Caco-2 (cell line): Measurements from ENCODE around the gene MTHFD1L. TPM values are rescaled to one million over a fixed set of nuclear protein-coding genes. Genes with fewer than 3 reads are reported as not detected.
A peak's percentile ranks its signal among the peaks of the same experiment; 100 is the strongest.

Experiments used
- BruUV-seq: library from RNA; stranded (reverse); fragments of 400-500 nt; replicated peaks from 2 replicates; lab custom pipeline; 2021; lab: Mats Ljungman, UMichigan
- CTCF ChIA-PET: fragments of 300-600 bp; sonication (Branson Sonifier 250); formaldehyde crosslinking; loops from one replicate; lab custom pipeline; 2022; ENCODE audit warnings: antibody characterized with exemption; lab: Charles Lee
- POLR2A ChIA-PET: fragments of 300-600 bp; sonication (Branson Sonifier 250); formaldehyde crosslinking; loops from one replicate; lab custom pipeline; 2022; ENCODE audit warnings: antibody characterized with exemption; lab: Charles Lee
- DNase-seq, 2 experiments: peaks; one replicate each; pipeline versions ENCODE4 v3.0.0 to v3.0.0-alpha.2; 2020 to 2022
- H3K27me3 ChIP-seq: replicated peaks from 2 replicates; pipeline ENCODE4 v1.6.0; 2011; ENCODE audit warnings: low read length; ENCODE audit not compliant: control insufficient read depth, insufficient read depth
- H3K36me3 ChIP-seq: 2 replicates; pipeline ENCODE4 v1.5.1; 2011; ENCODE audit warnings: low read length; ENCODE audit not compliant: control insufficient read depth, insufficient read depth
- H3K4me1 ChIP-seq: fragments of 250-450 bp; sonication (Bioruptor Pico); 2 replicates; pipeline ENCODE4 v1.5.1; 2020; ENCODE audit warnings: mild to moderate bottlenecking
- H3K4me3 ChIP-seq: 2 replicates; pipeline ENCODE4 v1.5.1; 2011; ENCODE audit warnings: low read depth, mild to moderate bottlenecking, control low read depth, low read length
- H3K9me3 ChIP-seq: fragments of 250-450 bp; sonication (Bioruptor Pico); 2 replicates; pipeline ENCODE4 v1.5.1; 2020; ENCODE audit warnings: mild to moderate bottlenecking, moderate library complexity
- H3K27ac Mint-ChIP-seq: one replicate; pipeline ENCODE4 v1.8.0; 2022; ENCODE audit warnings: mixed read lengths; ENCODE audit not compliant: unreplicated experiment
- H3K27me3 Mint-ChIP-seq: one replicate; pipeline ENCODE4 v1.8.0; 2022; ENCODE audit warnings: mixed read lengths; ENCODE audit not compliant: insufficient read depth, unreplicated experiment
- H3K36me3 Mint-ChIP-seq: one replicate; pipeline ENCODE4 v1.8.0; 2022; ENCODE audit warnings: mild to moderate bottlenecking, mixed read lengths; ENCODE audit not compliant: insufficient read depth, unreplicated experiment
- H3K4me1 Mint-ChIP-seq: one replicate; pipeline ENCODE4 v1.8.0; 2022; ENCODE audit warnings: low read depth, mixed read lengths; ENCODE audit not compliant: unreplicated experiment
- H3K4me3 Mint-ChIP-seq: one replicate; pipeline ENCODE4 v1.8.0; 2022; ENCODE audit warnings: mild to moderate bottlenecking, moderate library complexity, mixed read lengths; ENCODE audit not compliant: unreplicated experiment
- H3K9me3 Mint-ChIP-seq: one replicate; pipeline ENCODE4 v1.8.0; 2022; ENCODE audit warnings: mixed read lengths; ENCODE audit not compliant: unreplicated experiment
- CTCF ChIP-seq, 2 experiments: fragments of 200-600 bp in 1 of 2; IDR thresholded peaks; 1 replicate in 1 of 2; 2 replicates in 1 of 2; pipeline versions ENCODE4 v1.5.1 to v1.8.0; 2011 to 2022; ENCODE audit warnings: antibody characterized with exemption in 1 of 2, control low read depth in 1 of 2, inconsistent platforms in 1 of 2, low read depth in 1 of 2, low read length in 1 of 2, mild to moderate bottlenecking in 1 of 2, moderate library complexity in 1 of 2; ENCODE audit not compliant: insufficient read depth in 1 of 2, severe bottlenecking in 1 of 2, unreplicated experiment in 1 of 2
- intact Hi-C: fragments of 100-400 bp; cut with micrococcal nuclease; formaldehyde crosslinking; loops from one replicate; pipeline ENCODE4 v1.10.0; 2022; ENCODE audit not compliant: unreplicated experiment
- total RNA-seq: library from RNA; stranded (reverse); gene quantifications from 2 replicates; pipeline ENCODE4 v1.2.3, GENCODE V29; 2022

MTHFD1L gene
- total RNA-seq, 1 experiment from 2014 or later = 102 TPM

- intact Hi-C loops = loop anchor here (1.0 to 5.0 kb wide), 2 partner anchors 15 to 450 kb away; no protein-coding TSS in a partner anchor
Observed at GRCh38 chr6:150866991-150867501, 1.5 kb downstream of the MTHFD1L start.

GRCh38 chr6:150868759-150869158, 3.3 kb downstream of the MTHFD1L start:
- intact Hi-C loops = loop anchor here (5.0 kb wide), 1 partner anchor 451 kb away; no protein-coding TSS in a partner anchor
- Histone ChIP-seq H3K9me3 (no peaks in the 10 kb centered on the region), H3K27me3 (no peaks in the 10 kb centered on the region), H3K4me1 (no peaks in the 10 kb centered on the region), H3K36me3 (no peaks in the 10 kb centered on the region), H3K4me3 (no peak overlapping the region)
- Mint-ChIP-seq H3K36me3 (peaks cover 34% of the 10 kb centered on the region), H3K9me3 (no peaks in the 10 kb centered on the region), H3K4me1 (peaks cover 6% of the 10 kb centered on the region), H3K4me3 (no peak overlapping the region), H3K27ac (no peak overlapping the region), H3K27me3 (no peaks in the 10 kb centered on the region)
- no peak for TF ChIP-seq CTCF (IDR thresholded peaks at IDR 0.05; ENCODE audit: insufficient read depth in 1 of 2, low read depth in 1 of 2, low read length in 1 of 2, severe bottlenecking in 1 of 2, unreplicated experiment in 1 of 2)
- CTCF ChIA-PET = no interaction called here
- no peak for DNase-seq
- BruUV-seq = no TSS peak
- POLR2A ChIA-PET = no interaction called here

More at GRCh38 chr6:150866991-150867501, 1.5 kb downstream of the MTHFD1L start:
- TF ChIP-seq CTCF (IDR thresholded peaks at IDR 0.05; ENCODE audit: insufficient read depth in 1 of 2, low read depth in 1 of 2, low read length in 1 of 2, severe bottlenecking in 1 of 2, unreplicated experiment in 1 of 2) = no peak
- CTCF ChIA-PET = interaction anchor here (1.0 kb wide), 2 partner anchors 15 to 25 kb away, joined by 4 to 5 read pairs; no protein-coding TSS in a partner anchor
- POLR2A ChIA-PET = interaction anchor here (0.6 to 1.0 kb wide), 3 partner anchors 15 to 802 kb away, joined by 7 to 9 read pairs (median 8); no protein-coding TSS in a partner anchor
- H3K4me3 ChIP-seq = peak overlapping the region; percentile 85
- no peaks in the 10 kb centered on the region for H3K27me3 ChIP-seq
- no peaks in the 10 kb centered on the region for H3K9me3 Mint-ChIP-seq
- peak overlapping the region; percentile 94 for H3K4me3 Mint-ChIP-seq
- no peaks in the 10 kb centered on the region for H3K27me3 Mint-ChIP-seq
- peak overlapping the region; percentile 93 for H3K27ac Mint-ChIP-seq
- no peaks in the 10 kb centered on the region for H3K4me1 ChIP-seq
- no peaks in the 10 kb centered on the region for H3K36me3 ChIP-seq
- H3K4me1 Mint-ChIP-seq = peaks cover under 1% of the 10 kb centered on the region
- no peaks in the 10 kb centered on the region for H3K9me3 ChIP-seq
- BruUV-seq = TSS peak; percentile 46
- peaks cover 17% of the 10 kb centered on the region for H3K36me3 Mint-ChIP-seq
- no peak for DNase-seq

- H3K9me3 ChIP-seq = no peaks in the 10 kb centered on the region
- BruUV-seq = no TSS peak
- H3K4me3 ChIP-seq = no peak overlapping the region
- Mint-ChIP-seq H3K4me3 (no peak overlapping the region), H3K27me3 (no peaks in the 10 kb centered on the region), H3K27ac (no peak overlapping the region), H3K36me3 (peaks cover 45% of the 10 kb centered on the region), H3K4me1 (peaks cover 14% of the 10 kb centered on the region), H3K9me3 (no peaks in the 10 kb centered on the region)
- CTCF ChIA-PET = interaction anchor here (1.4 kb wide), 1 partner anchor 17 kb away, joined by 3 read pairs; no protein-coding TSS in a partner anchor
- POLR2A ChIA-PET = no interaction called here
- intact Hi-C loops = no loop called here
- no peak for TF ChIP-seq CTCF (IDR thresholded peaks at IDR 0.05; ENCODE audit: insufficient read depth in 1 of 2, low read depth in 1 of 2, low read length in 1 of 2, severe bottlenecking in 1 of 2, unreplicated experiment in 1 of 2)
- H3K27me3 ChIP-seq = no peaks in the 10 kb centered on the region
- H3K4me1 ChIP-seq = no peaks in the 10 kb centered on the region
- DNase-seq = no peak
- H3K36me3 ChIP-seq = no peaks in the 10 kb centered on the region; the same call in 1 of the 2 replicates
Observed at GRCh38 chr6:150874179-150874578, 8.7 kb downstream of the MTHFD1L start.
